ENCODE results near the gene ERAS.
"Not testable (repeated sequence)": the region's sequence is repeated elsewhere in the genome, so short reads cannot be mapped to it uniquely, and the experiment has no call there.

ERAS gene

DNA sequence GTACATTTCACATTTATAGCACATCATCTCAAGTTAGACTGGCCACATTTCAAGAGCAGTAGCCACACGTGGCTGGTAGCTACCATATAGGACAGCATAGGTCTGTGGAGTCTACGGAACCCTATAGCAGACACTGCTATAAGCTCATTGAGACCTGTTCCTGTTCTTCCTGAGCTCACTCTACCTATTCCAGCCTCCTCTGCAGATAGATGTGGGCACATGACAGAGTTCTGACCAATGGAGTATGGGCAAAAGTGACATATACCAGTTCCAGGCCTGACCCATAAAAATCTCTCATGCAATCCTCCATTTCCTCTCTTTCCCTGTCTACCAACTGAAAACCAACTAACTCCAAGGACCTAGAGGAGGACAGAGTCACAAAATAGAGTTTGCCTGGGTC lies 28.0 kb upstream of the ERAS start:
- no peak for DNase-seq

- no peak for DNase-seq
Measured at GRCh38 chrX:48800574-48801279, 25.6 kb upstream of the ERAS start.

GRCh38 chrX:48801280-48802088 lies 24.8 kb upstream of the ERAS start, which contains the start of gene HDAC6:
Gene HDAC6 (plus strand): TSS chrX:48802067. CDS start chrX:48802693, 626 bp downstream.
- DNase-seq = peak; percentile 89

DNA sequence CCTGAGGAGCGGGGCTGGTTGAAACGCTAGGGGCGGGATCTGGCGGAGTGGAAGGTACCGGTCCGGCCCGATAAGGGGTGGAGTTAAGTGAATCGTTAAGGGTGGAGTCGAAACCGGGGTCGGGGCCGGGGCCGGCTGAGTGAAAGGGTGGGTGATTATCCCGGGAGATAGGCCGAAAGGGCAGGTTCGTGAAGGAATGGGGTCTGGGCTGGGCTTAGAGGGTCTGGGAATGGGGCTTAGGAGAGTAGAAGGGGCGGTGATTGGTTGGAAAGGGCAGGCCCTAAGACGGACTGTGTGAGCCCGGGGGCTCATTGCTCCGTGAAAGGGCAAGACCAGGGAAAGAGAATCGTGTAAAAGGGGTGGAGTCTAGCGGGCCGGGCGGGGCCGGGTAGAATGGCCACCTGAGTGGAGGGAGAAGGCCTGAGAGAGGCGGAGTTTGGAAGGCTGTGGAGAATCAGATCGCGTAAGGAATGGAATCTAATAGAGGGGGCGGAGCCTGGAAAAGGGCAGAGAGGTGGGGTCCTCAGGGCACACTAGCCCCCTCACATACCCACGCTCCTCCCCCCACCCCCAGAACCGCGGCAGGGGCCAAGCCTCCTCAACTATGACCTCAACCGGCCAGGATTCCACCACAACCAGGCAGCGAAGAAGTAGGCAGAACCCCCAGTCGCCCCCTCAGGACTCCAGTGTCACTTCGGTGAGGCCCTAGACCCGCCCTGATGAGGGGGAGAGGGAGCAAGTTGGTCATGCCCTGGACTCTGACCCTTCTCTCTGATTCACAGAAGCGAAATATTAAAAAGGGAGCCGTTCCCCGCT lies 24.0 kb upstream of the ERAS start:
- peak; percentile 63 for DNase-seq

DNA sequence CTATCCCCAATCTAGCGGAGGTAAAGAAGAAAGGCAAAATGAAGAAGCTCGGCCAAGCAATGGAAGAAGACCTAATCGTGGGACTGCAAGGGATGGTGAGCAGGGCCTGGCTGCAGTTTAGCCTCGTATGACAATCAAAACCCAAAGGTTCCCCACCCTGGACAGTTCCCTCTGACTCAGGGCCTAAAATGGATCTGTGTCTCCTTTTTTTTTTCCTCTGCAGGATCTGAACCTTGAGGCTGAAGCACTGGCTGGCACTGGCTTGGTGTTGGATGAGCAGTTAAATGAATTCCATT lies 23.5 kb upstream of the ERAS start:
- DNase-seq = no peak

DNA sequence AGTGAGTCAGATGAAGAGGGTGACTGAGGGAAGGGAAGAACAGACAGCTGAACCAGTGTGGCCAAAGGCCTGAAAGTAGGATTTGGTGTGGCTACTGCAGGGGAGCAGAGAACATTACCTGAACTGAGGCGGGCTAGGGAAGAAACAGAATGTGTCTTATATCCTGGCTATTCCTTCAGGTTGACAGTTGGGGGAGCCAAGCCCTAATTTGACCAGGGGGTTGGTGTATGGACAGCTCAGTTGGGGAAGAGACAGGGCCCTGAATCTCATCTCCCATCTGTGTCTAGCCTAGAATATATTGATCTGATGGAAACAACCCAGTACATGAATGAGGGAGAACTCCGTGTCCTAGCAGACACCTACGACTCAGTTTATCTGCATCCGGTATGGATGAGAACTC lies 20.2 kb upstream of the ERAS start:
- DNase-seq = no peak

GRCh38 chrX:48813644-48814043 lies 12.7 kb upstream of the ERAS start:
- DNase-seq = no peak

DNA sequence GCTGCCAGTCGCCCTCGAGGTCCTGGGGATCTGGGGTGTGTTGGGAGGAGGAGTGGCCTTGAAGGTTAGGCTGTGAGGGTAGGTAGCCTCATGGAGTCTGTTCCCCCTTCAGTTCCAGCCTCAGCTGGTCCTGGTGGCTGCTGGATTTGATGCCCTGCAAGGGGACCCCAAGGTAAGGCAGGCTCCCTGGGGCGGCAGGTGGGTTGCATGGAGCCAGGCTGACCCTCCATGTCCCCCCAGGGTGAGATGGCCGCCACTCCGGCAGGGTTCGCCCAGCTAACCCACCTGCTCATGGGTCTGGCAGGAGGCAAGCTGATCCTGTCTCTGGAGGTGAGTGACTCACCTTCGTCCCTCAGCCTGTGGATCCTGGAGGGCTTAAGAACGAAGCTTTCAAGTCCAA lies 11.6 kb upstream of the ERAS start:
- DNase-seq = no peak

GRCh38 chrX:48815266-48815665 lies 11.0 kb upstream of the ERAS start:
- no peak for DNase-seq

DNA sequence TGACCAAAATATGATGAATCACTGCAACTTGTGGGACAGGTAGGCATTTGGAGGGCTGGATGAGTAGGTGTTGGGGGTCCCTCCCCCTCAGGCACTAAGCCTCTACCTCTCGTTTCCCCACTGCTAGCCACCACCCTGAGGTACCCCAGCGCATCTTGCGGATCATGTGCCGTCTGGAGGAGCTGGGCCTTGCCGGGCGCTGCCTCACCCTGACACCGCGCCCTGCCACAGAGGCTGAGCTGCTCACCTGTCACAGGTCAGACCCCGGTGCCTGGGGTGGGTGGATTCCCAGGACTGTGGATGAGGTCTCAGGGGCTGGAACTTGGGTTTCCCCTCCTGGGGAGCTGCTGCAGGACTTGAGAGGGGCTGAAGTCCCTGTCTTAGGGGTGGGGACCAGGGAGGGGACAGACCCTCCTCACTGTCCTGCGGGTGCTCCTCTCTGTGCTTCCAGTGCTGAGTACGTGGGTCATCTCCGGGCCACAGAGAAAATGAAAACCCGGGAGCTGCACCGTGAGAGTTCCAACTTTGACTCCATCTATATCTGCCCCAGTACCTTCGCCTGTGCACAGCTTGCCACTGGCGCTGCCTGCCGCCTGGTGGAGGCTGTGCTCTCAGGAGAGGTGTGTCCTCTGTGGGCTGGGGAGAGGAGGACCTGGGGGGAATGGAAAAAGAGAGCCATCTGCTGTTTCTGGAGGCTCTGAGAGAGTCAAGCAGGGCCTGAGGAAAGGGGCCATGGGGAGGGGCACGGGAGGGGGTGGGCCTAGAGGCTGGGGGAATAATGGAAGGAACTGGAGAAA lies 10.1 kb upstream of the ERAS start:
- no peak for DNase-seq

GRCh38 chrX:48818098-48818497 lies 8.2 kb upstream of the ERAS start:
- DNase-seq = no peak

DNA sequence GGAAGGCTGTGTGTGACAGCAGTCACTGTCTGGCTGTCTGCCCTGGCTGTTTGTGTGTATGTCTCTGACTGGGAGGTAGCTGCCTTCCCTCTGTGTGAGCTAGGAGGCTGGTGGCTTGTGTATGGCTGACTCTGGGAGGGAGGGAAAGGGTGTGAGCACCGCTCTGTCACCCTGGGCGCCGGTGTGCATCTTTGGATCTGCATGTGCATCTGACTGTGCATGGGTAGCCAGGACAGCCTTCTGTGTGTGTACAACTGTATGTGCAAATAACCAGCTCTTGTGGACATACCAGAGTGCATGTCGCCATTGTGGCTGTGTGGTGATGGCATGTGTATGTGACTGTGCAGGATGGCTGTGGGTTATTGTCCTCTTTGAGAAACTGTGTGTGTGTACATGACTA lies 7.4 kb upstream of the ERAS start:
- no peak for DNase-seq

GRCh38 chrX:48819394-48819793 lies 6.9 kb upstream of the ERAS start:
- not testable (repeated sequence) for DNase-seq

- no peak for DNase-seq
Measured at GRCh38 chrX:48823053-48823452, 3.3 kb upstream of the ERAS start.

GRCh38 chrX:48824066-48824465 lies 2.2 kb upstream of the ERAS start:
- no peak for DNase-seq

GRCh38 chrX:48826876-48827653 lies 752 bp downstream of the ERAS start:
- no peak for DNase-seq

DNA sequence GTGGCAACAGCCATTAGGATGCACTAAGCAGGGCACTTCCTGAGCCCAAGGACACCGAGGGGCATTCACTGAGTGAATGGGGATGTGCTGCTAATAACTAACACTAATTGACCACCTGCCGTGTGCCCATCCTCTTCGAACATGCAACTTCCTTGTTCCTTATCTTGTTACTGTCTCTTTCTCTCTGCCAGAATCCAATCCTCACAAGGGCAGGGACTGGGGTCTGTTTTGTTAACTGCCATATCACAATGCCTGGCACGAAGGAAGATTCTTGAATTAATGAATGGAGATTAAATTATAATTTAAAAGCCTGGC lies 1.3 kb downstream of the ERAS start:
- no peak for DNase-seq

DNA sequence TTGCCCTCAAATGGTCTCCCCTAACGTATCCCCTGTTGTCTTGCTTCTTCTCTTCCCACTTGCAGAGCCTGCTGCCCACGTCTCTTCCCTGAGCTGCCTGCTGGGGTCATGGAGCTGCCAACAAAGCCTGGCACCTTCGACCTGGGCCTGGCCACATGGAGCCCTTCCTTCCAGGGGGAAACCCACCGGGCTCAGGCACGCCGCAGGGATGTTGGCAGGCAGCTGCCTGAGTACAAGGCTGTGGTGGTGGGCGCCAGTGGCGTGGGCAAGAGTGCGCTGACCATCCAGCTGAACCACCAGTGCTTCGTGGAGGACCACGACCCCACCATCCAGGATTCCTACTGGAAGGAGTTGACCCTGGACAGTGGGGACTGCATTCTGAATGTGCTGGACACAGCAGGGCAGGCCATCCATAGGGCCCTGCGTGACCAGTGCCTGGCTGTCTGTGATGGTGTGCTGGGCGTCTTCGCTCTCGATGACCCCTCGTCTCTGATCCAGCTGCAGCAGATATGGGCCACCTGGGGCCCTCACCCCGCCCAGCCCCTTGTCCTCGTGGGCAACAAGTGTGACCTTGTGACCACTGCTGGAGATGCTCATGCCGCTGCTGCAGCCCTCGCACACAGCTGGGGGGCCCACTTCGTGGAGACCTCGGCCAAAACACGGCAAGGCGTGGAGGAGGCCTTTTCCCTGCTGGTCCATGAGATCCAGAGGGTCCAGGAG lies 2.9 kb downstream of the ERAS start:
- DNase-seq = no peak

DNA sequence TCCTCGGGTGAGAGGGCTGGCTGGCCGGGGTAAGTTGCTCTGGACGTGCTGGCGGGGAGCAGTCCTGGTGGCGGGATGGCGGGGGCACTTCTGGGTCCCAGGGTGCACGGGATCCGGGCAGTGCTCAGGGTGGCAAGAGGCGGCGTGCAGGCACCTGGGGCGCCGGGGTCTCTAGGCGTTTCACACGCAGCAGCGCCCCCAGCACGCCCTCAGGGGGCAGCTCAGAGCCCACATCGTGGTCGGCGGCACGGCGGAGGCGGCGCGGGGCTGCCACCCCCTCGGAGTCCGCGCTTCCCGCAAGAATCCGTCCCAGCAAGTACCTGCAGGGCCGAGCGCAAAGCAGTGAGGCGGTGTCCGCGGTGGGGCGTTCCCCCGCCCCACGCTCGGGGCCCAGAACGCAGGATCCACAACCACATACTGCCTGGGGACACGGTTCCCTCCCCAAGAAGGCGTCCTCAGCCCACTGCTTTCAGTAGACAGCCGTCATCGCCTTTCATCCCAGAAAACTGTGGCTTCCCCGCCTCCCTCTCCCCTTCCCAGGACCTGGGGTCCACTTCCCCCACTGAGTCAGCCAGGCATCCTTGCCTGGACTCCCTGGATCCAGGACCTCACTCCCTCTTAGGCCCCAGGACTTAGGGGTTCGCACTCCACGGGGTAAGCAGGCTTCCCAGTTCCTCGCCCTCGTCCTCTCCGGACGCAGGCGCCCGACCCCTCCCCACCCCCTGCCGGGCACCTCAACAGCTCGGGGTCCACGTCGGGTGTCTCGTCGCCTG lies 5.0 kb downstream of the ERAS start:
- DNase-seq = no peak

GRCh38 chrX:48831909-48832291 lies 5.6 kb downstream of the ERAS start:
- DNase-seq = no peak
